GM19023 (cell line): Measurements from ENCODE around the gene ADARB2.

Source experiments
- ATAC-seq: cut with Tn5 transposase; IDR thresholded peaks from one replicate; pipeline ENCODE4 v1.9.1; 2021; ENCODE audit warnings: mild to moderate bottlenecking, moderate library complexity; ENCODE audit not compliant: unreplicated experiment

ADARB2 gene

DNA sequence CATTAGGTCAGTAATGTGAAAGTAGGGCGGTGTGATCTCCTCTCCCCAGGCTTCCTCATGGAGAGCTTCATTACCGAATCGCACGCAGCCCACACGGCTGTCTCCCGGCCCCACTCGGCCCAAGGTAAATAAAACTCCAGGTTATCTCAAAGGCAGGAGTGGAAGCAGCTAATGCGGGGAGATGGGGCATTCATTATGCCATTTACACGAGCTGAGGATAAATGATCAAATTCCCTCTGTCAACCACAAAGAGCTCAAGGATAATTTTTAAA is 93.5 kb downstream of the ADARB2 start:
- ATAC-seq = no peak

DNA sequence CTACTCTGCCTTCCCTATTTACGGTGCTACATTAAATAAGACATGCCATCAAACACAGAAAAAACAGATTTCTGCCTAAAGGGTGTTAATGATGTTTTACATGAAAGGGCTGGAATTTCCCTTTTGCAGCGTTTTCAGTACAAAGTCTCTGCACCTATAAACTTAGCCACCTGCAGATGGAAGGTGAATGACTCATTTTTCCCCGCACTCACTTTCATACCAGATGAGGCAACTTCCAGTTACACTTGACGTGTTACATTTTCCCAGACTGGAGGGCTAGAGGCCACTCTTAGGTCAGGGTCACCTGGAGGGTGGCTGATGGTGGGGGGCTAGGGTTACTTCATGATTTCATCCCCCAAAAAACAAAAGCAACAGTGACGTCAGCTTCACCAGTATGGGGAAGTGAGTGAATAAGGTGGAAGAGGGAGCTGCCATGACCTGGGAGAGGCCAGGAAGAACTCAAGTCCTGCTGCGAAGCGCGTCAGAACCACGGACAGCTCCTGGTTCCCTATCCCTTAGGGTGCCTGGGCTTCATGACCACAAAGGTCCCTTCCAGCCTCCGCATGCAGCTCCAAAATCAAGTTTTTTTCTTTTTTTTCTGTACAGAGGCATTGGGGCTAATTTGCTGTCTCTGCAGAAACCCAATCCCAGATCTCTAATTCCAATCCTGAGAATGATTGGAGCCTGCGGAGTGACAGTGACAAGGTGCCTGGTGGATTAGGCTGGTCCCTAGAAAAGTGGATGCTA is 94.0 kb downstream of the ADARB2 start:
- ATAC-seq = no peak

DNA sequence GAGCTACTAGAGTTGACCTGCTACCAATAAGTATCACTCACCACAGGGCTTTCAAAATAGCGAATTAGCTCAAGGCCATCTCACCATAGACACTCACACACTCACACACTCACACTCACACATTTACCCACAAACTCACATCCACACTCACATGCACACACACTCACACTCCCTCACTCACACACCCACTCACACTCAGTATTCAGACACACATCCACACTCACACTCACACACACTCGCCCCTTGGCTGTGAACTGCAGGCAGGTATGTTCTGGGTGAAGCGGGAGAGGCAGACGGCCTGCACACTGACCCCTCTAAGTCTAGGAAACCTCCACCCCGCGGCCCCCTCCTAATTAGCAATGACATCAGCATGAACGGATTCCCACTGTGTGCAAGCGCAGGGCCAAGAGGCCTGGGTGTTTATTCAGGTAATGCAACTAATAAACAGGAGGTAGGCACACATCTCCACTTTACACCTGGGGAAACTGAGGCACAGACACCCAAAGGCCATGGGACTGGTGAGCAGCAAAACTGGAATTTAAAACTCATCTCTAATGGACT is 94.6 kb downstream of the ADARB2 start:
- no peak for ATAC-seq

DNA sequence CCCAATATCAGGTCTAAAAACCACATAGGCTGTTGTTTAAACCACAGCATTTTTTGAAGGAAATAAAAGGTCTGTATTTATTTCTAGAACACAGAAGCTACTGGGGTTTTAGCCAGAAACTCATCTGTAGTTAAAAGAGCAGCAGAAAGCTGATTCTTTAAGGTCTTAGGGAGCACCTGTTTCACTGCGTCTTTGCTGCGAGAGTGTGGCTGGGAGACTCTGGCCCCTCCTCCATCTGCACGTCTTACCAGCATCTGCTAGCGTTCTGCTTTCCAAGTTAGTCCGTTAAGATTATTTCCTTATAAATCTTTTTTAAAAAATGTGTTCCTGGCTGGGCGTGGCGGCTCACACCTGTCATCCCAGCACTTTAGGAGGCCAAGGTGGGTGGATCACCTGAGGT is 95.9 kb downstream of the ADARB2 start:
- ATAC-seq = no peak

DNA sequence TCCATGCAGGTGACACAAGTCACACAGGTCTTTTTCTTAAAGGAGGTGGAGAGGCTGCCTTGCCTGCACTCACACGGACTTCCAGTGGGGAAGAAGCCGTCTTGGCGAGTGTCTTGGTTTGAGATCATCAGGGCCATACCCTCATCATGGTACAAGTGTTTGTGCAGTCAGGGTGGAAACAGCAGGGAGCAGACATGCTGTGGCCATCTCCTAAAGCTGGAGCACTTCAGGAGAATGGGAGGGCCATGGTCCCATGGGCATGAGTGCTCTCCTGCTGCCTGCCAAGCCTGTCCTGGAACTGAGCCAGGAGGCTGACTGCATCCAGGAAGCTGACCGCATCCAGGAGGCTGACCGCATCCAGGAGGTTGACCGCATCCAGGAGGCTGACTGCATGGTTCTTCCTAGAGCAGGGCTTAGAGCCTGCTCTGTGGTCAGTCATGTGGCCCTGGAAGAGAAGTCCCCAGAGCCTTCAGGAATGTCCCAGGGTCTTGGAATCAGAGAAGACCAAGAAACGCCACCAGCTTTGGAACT is 98.4 kb downstream of the ADARB2 start:
- ATAC-seq = no peak

DNA sequence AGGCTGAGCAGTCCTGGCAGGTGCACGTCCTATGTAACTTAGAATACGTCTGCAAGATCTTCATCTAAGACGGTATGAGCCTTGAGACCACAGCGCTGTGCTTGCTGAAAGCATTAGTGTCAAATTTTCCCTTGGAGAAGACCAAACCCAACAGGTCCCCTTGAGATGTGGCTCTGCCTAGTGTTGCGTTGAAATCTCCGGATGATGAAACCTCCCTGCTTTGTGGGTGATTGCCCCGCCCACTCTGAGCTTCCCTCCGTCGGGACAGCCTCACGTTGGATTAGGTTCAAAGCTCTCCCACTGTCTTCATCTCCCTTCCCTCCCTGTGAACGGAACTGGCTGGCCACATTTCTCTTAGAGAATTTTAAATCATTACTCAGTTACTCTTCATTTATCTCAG is 102.0 kb downstream of the ADARB2 start:
- no peak for ATAC-seq

DNA sequence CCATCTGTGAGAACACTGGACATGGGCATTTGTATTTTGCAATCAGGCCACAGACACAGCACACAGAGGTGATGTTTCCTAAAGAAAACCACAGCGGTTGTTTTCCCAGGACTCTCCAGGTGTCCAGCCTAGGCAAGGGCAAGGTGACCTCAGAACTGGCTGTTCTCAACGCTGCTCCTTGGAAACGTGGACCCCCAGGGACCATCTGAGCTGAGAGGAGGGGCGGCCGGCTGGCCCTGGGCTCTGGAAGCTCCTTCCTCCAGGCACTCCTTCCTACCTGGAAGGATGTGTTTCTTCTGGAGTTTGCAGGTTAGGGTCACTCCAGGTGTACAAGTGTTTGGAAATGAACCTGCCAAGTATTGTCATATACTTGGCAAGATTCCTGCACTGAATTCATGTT is 103.1 kb downstream of the ADARB2 start:
- no peak for ATAC-seq

DNA sequence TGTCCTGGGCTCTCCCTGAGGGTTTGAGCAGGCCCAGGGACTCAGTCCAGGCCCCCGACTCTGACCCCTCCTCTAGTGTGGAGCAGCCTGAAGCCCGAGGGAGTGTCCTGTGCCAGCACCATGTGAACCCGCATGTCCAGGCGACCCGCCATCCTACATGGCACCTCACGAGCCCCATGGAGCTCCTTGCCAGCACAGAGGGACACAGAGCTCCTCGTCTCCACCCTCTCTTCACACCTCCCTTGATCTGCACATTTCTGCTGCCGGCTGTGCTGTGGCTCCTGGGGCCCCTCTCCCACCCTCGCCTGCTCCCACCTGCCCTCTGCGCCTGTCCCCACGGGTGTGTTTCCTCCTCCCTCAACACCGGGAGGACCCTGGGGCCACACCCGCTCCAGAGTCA is 103.5 kb downstream of the ADARB2 start:
- ATAC-seq = no peak

DNA sequence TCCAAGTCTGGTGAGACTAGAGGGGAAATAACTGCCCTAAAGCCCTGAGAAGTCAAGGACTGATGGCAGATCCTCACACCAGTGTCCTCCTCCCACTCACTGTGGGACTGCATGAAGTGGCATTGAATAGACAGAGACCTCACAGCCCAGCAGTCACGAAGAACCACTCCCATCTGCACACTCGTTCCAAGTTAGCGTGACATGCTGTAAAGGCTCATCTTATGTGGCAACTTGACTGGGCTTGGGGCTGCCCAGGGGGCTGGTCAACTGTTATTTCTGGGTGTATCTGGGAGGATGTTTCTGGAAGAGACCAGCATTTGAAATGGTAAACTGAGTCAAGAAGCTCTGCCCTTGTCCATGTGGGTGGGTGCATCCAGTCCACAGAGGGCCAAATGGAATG is 104.7 kb downstream of the ADARB2 start:
- no peak for ATAC-seq

DNA sequence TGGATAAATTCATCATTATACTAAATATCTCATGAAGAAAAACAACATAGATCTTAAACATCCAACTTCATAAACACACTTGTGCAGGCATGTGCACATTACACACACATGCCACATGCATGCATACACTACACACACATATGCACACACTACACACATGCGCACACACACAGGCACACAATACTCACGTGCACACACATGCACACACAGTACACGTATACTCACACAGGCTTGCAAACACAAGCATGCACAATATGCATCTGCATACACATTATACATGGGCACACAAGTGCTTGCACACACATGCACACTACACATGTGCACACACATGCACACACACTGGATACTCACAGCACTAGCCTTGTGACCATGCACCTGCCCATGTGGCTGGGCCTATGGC is 105.2 kb downstream of the ADARB2 start:
- ATAC-seq = no peak

DNA sequence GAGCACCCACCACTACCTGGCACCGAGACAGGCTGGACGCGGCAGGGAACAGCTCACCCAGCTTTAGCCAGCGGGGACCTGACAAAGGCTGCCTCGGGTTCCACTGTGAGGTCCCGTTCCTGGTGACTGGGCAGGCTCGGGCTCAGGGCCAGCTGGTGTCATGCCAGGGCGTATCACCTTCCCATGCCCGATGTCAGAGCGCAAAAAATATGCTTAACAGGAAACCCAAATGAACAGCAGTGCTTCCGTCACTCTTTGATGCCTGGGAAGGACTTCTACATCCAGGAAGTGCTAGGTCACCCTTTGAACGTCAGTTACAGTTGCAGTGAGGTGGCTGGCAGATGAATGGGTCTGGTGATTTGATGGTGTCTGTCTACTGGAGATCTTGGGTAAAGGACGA is 106.0 kb downstream of the ADARB2 start:
- ATAC-seq = no peak

DNA sequence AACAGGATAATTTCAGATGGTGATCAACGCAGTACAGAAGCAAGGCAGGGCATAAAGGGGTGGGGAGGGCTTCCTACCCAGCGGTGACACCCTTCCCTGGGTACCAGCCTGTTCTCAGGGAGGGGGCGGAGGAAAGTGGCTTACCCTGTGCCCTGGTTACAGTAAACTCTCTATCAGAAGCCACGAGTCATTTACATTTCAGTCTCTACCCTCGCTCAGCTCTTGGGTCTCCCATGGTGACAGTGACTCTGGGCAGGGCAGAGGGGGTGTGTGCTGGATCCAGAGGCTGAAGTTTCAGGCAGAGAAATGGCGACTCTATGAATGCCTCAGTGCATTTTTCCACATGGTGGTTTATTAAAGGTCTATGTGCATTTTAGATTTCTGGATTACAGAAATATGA is 107.0 kb downstream of the ADARB2 start:
- no peak for ATAC-seq

DNA sequence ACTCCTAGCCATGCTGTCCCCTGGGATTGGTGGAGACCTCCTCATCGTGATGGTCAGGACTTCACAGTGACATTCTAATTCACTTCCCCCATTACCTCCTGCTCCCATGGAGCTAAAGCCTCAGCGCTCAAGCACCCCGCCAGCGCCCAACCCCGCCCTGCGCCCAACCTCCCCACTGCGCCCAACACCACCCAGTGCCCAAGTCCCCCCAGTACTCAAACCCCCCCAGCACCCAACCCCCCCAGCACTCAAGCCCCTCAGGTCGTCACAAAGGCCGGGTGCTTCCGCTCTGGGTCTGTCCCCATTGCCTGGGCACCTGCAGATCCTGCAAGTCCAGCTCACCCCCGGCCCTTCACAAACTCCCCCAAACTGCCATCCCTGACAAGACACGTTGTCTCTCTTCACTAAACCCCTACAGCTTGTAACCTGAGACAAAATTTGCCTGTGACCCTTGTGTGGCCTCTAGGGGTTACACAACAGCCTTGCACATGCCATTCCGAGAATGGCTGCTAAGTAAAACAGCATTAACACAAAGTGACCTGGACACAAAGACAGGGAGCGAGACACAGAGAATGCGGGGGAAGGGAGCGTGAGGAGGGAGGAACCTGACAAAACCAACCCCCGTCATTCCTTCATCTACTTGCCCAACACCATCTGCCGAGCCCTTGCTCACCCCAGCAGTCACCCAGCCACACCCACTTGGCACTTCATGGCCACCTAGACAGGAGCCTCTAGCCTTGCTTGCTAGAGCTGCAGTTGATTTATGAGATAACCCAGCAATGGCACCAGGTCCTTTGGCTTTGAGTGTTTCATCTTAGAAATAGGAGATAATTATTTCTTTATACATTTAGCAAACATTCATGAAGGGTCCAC is 107.8 kb downstream of the ADARB2 start:
- ATAC-seq = no peak

DNA sequence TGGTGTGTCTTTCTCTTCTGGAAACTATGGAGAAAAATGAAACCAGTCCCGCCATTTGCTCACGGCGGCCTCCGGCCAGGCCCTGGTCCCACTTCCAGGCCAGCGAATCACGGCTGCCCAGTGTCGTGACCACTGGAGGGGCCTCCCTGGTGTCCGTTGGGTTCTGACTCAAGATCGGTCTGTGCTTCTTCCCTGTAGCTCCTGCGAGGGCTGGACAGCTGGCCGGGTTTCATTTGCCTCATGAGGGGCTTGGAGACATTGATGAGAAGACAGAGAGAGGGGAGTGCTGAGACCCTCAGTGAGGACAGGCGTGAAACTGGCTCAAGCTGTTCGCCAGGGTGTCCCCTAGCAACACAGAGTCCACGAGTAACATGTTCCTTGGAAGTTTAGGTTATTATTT is 108.6 kb downstream of the ADARB2 start:
- ATAC-seq = no peak

DNA sequence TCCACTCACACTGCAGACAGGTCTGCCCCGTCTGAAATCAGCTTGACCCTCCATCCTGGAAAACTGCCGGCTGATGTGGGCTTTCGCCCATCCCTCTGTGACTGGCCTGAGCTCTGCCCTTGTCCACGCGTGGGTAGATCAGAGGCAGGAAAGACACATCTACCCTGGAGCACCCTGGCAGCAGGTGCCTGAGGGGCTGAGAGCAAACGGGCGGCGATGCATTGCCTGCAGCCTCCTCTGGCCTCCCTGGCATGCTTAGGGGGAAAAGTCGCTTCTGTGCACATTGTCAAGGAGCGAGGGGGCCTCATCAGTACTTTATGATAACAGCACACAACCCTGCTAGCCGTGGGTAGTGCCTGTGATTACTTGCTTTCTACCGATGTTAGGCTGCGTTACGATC is 109.4 kb downstream of the ADARB2 start:
- no peak for ATAC-seq

DNA sequence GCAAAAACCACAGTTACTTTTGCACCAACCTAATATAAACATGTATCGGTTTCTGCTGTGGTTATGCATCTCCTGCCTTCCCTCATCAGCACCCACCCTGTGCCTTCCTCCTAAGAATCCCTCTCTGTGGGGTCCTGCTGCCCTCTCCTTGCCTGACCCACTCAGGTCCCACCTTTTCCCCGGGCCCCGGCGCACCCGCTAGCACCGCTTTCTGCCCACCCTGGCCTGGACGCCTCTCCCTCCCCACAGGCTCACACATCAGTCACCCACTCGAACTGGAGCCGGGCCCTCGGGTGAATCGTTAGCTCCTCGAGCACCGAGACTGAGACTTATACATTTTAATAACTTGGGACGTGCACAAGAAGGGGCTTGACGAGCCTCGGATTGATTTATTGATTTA is 110.5 kb downstream of the ADARB2 start:
- ATAC-seq = no peak

DNA sequence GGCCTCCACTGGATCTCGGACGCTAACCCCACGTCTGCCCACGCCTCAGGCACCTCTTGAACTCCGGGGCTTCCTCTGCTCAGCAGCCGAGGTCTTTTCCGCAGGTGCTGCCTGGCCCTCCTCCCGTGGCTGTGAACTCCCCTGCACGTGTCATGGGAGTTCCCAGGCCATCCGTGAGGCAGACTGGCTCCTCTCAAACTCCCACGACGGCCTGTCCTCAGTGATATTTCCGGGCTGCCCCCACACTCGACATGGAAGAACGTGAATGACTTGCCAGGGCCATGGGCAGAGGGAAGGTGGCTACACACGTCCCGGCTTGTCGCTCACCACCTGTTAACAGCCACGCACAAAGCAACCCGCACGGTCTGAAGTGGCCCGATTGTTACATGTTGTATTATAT is 110.9 kb downstream of the ADARB2 start:
- ATAC-seq = no peak

DNA sequence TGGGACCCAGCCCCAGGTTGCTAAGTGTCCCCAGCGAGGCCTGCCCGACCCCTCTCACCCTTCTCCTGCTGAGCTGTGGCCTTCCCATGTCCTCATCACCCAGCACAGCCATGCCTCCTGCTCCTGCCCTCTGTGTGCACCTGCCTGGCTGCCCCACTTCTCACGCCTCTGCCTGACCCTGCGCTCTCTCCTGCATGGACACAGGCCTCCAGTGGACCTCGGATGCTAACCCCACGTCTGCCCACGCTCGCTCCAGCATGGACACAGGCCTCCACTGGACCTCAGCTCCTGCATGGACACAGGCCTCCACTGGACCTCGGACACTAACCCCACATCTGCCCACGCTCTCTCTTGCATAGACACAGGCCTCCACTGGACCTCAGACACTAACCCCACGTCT is 111.6 kb downstream of the ADARB2 start:
- ATAC-seq = no peak

DNA sequence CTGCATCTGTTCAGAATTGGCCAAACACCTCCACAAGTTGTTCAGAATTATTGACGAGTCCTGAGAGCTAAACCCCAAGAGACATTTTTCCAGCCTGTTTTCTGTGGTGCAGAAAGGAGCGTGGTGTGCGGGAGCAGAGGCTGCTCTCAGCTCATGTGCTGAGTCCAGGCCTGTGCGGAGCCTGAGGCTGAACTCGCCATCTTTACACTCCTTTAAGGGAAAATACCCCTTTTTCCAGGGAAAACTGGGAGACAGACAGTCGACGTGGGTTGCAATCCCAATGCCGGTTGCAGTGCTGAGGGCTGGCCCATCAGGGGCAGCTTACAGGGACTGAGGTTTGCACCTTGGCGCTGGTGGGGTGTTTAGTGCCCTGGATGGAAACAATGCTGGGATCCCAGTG is 112.2 kb downstream of the ADARB2 start:
- no peak for ATAC-seq

DNA sequence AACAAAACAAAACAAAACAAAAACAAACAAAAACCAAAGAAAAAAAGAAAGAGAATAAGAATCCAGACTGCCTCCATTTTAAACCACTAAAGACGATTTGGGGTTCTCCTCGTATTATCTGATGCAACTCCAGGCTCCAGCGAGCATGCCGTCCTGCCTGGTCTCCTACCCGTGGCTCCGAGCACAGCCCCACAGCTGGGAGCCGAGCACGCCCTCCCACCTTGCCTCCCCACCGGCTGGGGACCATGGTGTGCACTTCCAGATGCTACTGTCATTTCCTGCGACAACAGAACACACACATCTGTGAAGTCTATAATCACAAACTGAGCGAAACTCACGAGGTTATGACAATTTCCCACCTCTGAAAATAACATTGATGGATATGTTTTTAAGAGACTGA is 113.1 kb downstream of the ADARB2 start:
- ATAC-seq = no peak

DNA sequence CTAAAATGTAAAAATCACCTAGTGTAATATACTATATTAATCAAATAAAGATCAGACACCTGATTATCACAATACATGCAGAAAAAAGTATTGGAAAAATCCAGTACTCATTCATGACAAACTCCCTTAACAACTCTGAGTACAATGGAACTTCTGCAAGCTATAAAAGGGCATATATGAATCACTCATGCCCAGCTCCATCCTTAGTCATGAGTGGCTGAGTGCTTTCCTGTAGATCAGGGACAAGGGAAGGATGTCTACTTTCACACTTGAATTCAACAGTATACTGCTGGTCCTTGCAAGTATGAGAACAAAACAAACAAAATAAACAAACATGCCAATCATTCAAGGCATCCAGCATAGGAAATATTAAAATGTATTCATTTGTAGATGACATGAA is 116.5 kb downstream of the ADARB2 start:
- ATAC-seq = no peak
